KMS-11 (cell line): Measurements from ENCODE around the gene OR52E8.

ENCODE experiments used
- H2AFZ ChIP-seq: fragments of 200-600 bp; sonication (generic); 2 replicates; pipeline ENCODE4 v1.6.1; 2016; ENCODE audit warnings: antibody characterized with exemption, mixed run types, low read depth
- H3K27ac ChIP-seq: fragments of 200-600 bp; sonication (generic); 2 replicates; pipeline ENCODE4 v1.6.1; 2016; ENCODE audit warnings: mild to moderate bottlenecking, mixed run types
- H3K27me3 ChIP-seq: fragments of 200-600 bp; sonication (generic); 2 replicates; pipeline ENCODE4 v1.6.1; 2017; ENCODE audit warnings: mild to moderate bottlenecking, low read depth, mixed run types, moderate library complexity; ENCODE audit not compliant: insufficient read depth
- H3K36me3 ChIP-seq: fragments of 200-600 bp; sonication (generic); 2 replicates; pipeline ENCODE4 v1.6.1; 2017; ENCODE audit warnings: mild to moderate bottlenecking, mixed run types; ENCODE audit not compliant: insufficient read depth
- H3K4me1 ChIP-seq: fragments of 200-600 bp; sonication (generic); 2 replicates; pipeline ENCODE4 v1.6.1; 2016; ENCODE audit warnings: mild to moderate bottlenecking, low read depth, mixed run types; ENCODE audit not compliant: poor library complexity, severe bottlenecking
- H3K4me2 ChIP-seq: fragments of 200-600 bp; sonication (generic); 2 replicates; pipeline ENCODE4 v1.7.0; 2016; ENCODE audit warnings: mild to moderate bottlenecking, mixed run types
- H3K4me3 ChIP-seq: fragments of 200-600 bp; sonication (generic); IDR thresholded peaks from 2 replicates; pipeline ENCODE4 v1.6.1; 2017; ENCODE audit warnings: low read depth, low read length, mixed read lengths; ENCODE audit not compliant: insufficient read depth
- H3K79me2 ChIP-seq: fragments of 200-600 bp; sonication (generic); 2 replicates; pipeline ENCODE4 v1.6.1; 2016; ENCODE audit warnings: low read depth, mixed run types; ENCODE audit not compliant: insufficient read depth
- H3K9ac ChIP-seq: fragments of 200-600 bp; sonication (generic); 2 replicates; pipeline ENCODE4 v1.6.1; 2016; ENCODE audit warnings: mild to moderate bottlenecking, mixed run types
- H4K20me1 ChIP-seq: fragments of 200-600 bp; sonication (generic); 2 replicates; pipeline ENCODE4 v1.6.1; 2016; ENCODE audit warnings: mild to moderate bottlenecking, mixed run types; ENCODE audit not compliant: insufficient read depth
- CTCF ChIP-seq: fragments of 200-600 bp; sonication (generic); conservative IDR thresholded peaks from 2 replicates; pipeline ENCODE4 v1.6.1; 2017; ENCODE audit warnings: low read depth, mild to moderate bottlenecking, antibody characterized with exemption, low read length, moderate library complexity, mixed read lengths

Gene OR52E8

GRCh38 chr11:5818245-5818886 is 39.1 kb downstream of the OR52E8 start:
- no peak for TF ChIP-seq CTCF
- peak overlapping the region; percentile 33; the same call in 1 of the 2 replicates for H3K9ac ChIP-seq
- no peaks in the 10 kb centered on the region for H3K79me2 ChIP-seq
- H3K4me1 ChIP-seq, result peaks cover 13% of the 10 kb centered on the region
- H4K20me1 ChIP-seq, result no peaks in the 10 kb centered on the region
- peak overlapping the region; percentile 92 for H2AFZ ChIP-seq
- H3K4me3 ChIP-seq, result no peak overlapping the region
- H3K27me3 ChIP-seq, result no peaks in the 10 kb centered on the region
- H3K27ac ChIP-seq, result 0 out of 2 replicates have a peak overlapping the region, but pooled peaks have one; percentile 6
- no peaks in the 10 kb centered on the region for H3K36me3 ChIP-seq
- peak overlapping the region; percentile 86 for H3K4me2 ChIP-seq

DNA sequence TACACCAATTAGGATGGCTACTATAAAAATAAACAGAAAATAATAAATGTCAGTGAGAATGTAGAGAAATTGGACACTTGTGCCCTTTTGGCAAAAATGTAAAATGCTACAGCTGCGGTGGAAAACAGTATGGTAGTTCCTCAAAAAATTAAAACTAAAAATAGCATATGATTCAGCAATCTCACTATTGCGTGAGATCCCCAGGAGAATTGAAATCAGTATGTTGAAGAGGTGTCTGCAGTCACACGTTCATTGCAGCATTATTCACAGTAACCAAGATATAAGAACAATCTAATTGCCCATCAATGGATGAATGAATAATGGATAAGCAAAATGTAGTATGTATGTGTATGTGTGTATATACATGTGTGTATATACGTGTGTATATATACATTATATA is 42.0 kb downstream of the OR52E8 start:
- Histone ChIP-seq H3K4me3 (no peak overlapping the region), H3K27me3 (no peaks in the 10 kb centered on the region), H3K36me3 (no peaks in the 10 kb centered on the region), H3K79me2 (no peaks in the 10 kb centered on the region), H4K20me1 (no peaks in the 10 kb centered on the region), H3K27ac (no peak overlapping the region), H2AFZ (no peak overlapping the region), H3K4me1 (peaks cover 13% of the 10 kb centered on the region), H3K9ac (no peak overlapping the region), H3K4me2 (no peak overlapping the region)
- TF ChIP-seq CTCF, result no peak

GRCh38 chr11:5809905-5810795 is 47.3 kb downstream of the OR52E8 start:
- Histone ChIP-seq H4K20me1 (no peaks in the 10 kb centered on the region), H3K36me3 (no peaks in the 10 kb centered on the region), H3K79me2 (no peaks in the 10 kb centered on the region), H3K27me3 (no peaks in the 10 kb centered on the region), H3K9ac (no peak overlapping the region), H3K4me1 (no peaks in the 10 kb centered on the region), H3K27ac (no peak overlapping the region), H3K4me3 (no peak overlapping the region), H3K4me2 (no peak overlapping the region), H2AFZ (no peak overlapping the region)
- TF ChIP-seq CTCF, result no peak

DNA sequence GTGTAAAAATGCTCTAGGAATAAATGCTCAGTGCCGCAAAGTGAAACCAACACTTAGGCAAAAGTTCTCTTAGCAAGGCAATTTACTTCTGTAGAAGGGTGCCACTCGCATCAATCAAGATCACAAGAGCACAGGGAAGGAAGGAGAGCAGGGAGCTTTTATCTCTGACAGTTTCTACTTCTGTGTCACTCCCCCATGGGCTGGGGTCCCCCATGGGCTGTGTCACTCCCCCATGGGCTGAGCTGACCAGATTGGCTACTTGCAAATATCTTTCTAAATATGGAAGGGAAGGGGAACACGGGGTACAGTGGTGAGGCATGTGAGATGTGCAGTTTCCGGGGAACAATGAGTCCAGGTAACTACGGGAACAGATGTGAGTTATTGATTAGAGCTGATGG is 48.4 kb downstream of the OR52E8 start:
- Histone ChIP-seq H3K27me3 (no peaks in the 10 kb centered on the region), H2AFZ (peak overlapping the region; percentile 73), H3K4me3 (no peak overlapping the region), H3K4me2 (peak overlapping the region; percentile 36; the same call in 1 of the 2 replicates), H4K20me1 (no peaks in the 10 kb centered on the region), H3K9ac (no peak overlapping the region; the same call in 1 of the 2 replicates), H3K79me2 (no peaks in the 10 kb centered on the region), H3K27ac (no peak overlapping the region), H3K4me1 (no peaks in the 10 kb centered on the region), H3K36me3 (no peaks in the 10 kb centered on the region)
- TF ChIP-seq CTCF, result no peak
